Caco-2 (cell line): ENCODE data around the gene HOXB3. TPM values are rescaled to one million over a fixed set of nuclear protein-coding genes. Genes with fewer than 3 reads are reported as not detected.

Experiments used
- BruUV-seq: library from RNA; stranded (reverse); fragments of 400-500 nt; replicated peaks from 2 replicates; lab custom pipeline; 2021; lab: Mats Ljungman, UMichigan
- CTCF ChIA-PET: fragments of 300-600 bp; sonication (Branson Sonifier 250); formaldehyde crosslinking; loops from one replicate; lab custom pipeline; 2022; ENCODE audit warnings: antibody characterized with exemption; lab: Charles Lee
- POLR2A ChIA-PET: fragments of 300-600 bp; sonication (Branson Sonifier 250); formaldehyde crosslinking; loops from one replicate; lab custom pipeline; 2022; ENCODE audit warnings: antibody characterized with exemption; lab: Charles Lee
- DNase-seq, 2 experiments: peaks; one replicate each; pipeline versions ENCODE4 v3.0.0 to v3.0.0-alpha.2; 2020 to 2022
- H3K27me3 ChIP-seq: replicated peaks from 2 replicates; pipeline ENCODE4 v1.6.0; 2011; ENCODE audit warnings: low read length; ENCODE audit not compliant: control insufficient read depth, insufficient read depth
- H3K36me3 ChIP-seq: 2 replicates; pipeline ENCODE4 v1.5.1; 2011; ENCODE audit warnings: low read length; ENCODE audit not compliant: control insufficient read depth, insufficient read depth
- H3K4me1 ChIP-seq: fragments of 250-450 bp; sonication (Bioruptor Pico); 2 replicates; pipeline ENCODE4 v1.5.1; 2020; ENCODE audit warnings: mild to moderate bottlenecking
- H3K4me3 ChIP-seq: 2 replicates; pipeline ENCODE4 v1.5.1; 2011; ENCODE audit warnings: low read depth, mild to moderate bottlenecking, control low read depth, low read length
- H3K9me3 ChIP-seq: fragments of 250-450 bp; sonication (Bioruptor Pico); 2 replicates; pipeline ENCODE4 v1.5.1; 2020; ENCODE audit warnings: mild to moderate bottlenecking, moderate library complexity
- H3K27ac Mint-ChIP-seq: one replicate; pipeline ENCODE4 v1.8.0; 2022; ENCODE audit warnings: mixed read lengths; ENCODE audit not compliant: unreplicated experiment
- H3K27me3 Mint-ChIP-seq: one replicate; pipeline ENCODE4 v1.8.0; 2022; ENCODE audit warnings: mixed read lengths; ENCODE audit not compliant: insufficient read depth, unreplicated experiment
- H3K36me3 Mint-ChIP-seq: one replicate; pipeline ENCODE4 v1.8.0; 2022; ENCODE audit warnings: mild to moderate bottlenecking, mixed read lengths; ENCODE audit not compliant: insufficient read depth, unreplicated experiment
- H3K4me1 Mint-ChIP-seq: one replicate; pipeline ENCODE4 v1.8.0; 2022; ENCODE audit warnings: low read depth, mixed read lengths; ENCODE audit not compliant: unreplicated experiment
- H3K4me3 Mint-ChIP-seq: one replicate; pipeline ENCODE4 v1.8.0; 2022; ENCODE audit warnings: mild to moderate bottlenecking, moderate library complexity, mixed read lengths; ENCODE audit not compliant: unreplicated experiment
- H3K9me3 Mint-ChIP-seq: one replicate; pipeline ENCODE4 v1.8.0; 2022; ENCODE audit warnings: mixed read lengths; ENCODE audit not compliant: unreplicated experiment
- CTCF ChIP-seq, 2 experiments: fragments of 200-600 bp in 1 of 2; IDR thresholded peaks; 1 replicate in 1 of 2; 2 replicates in 1 of 2; pipeline versions ENCODE4 v1.5.1 to v1.8.0; 2011 to 2022; ENCODE audit warnings: antibody characterized with exemption in 1 of 2, control low read depth in 1 of 2, inconsistent platforms in 1 of 2, low read depth in 1 of 2, low read length in 1 of 2, mild to moderate bottlenecking in 1 of 2, moderate library complexity in 1 of 2; ENCODE audit not compliant: insufficient read depth in 1 of 2, severe bottlenecking in 1 of 2, unreplicated experiment in 1 of 2
- intact Hi-C: fragments of 100-400 bp; cut with micrococcal nuclease; formaldehyde crosslinking; loops from one replicate; pipeline ENCODE4 v1.10.0; 2022; ENCODE audit not compliant: unreplicated experiment
- total RNA-seq: library from RNA; stranded (reverse); gene quantifications from 2 replicates; pipeline ENCODE4 v1.2.3, GENCODE V29; 2022

The HOXB3 gene
- total RNA-seq, 1 experiment from 2014 or later: 7.2 TPM

- H3K36me3 Mint-ChIP-seq: no peaks in the 10 kb centered on the region
- H3K4me1 Mint-ChIP-seq: peaks cover 42% of the 10 kb centered on the region
- H3K4me3 Mint-ChIP-seq: no peak overlapping the region
- peaks cover 11% of the 10 kb centered on the region for H3K27me3 Mint-ChIP-seq
- H3K9me3 ChIP-seq: no peaks in the 10 kb centered on the region
- intact Hi-C loops: no loop called here
- H3K4me3 ChIP-seq: no peak overlapping the region
- no peaks in the 10 kb centered on the region for H3K27me3 ChIP-seq
- ChIA-PET CTCF (no interaction called here), POLR2A (no interaction called here)
- H3K4me1 ChIP-seq: peaks cover 57% of the 10 kb centered on the region
- H3K27ac Mint-ChIP-seq: no peak overlapping the region
- no peak for DNase-seq
- no TSS peak for BruUV-seq
- no peaks in the 10 kb centered on the region for H3K9me3 Mint-ChIP-seq
- H3K36me3 ChIP-seq: no peaks in the 10 kb centered on the region
- no peak for TF ChIP-seq CTCF (IDR thresholded peaks at IDR 0.05; ENCODE audit: insufficient read depth in 1 of 2, low read depth in 1 of 2, low read length in 1 of 2, severe bottlenecking in 1 of 2, unreplicated experiment in 1 of 2)
Observed at GRCh38 chr17:48519427-48519826, 70.6 kb downstream of the HOXB3 start.

- no peak for TF ChIP-seq CTCF (IDR thresholded peaks at IDR 0.05; ENCODE audit: insufficient read depth in 1 of 2, low read depth in 1 of 2, low read length in 1 of 2, severe bottlenecking in 1 of 2, unreplicated experiment in 1 of 2)
- CTCF ChIA-PET: interaction anchor here (0.7 to 1.6 kb wide), 4 partner anchors 11 to 154 kb away, joined by 3 to 5 read pairs (median 4); no protein-coding TSS in a partner anchor
Observed at GRCh38 chr17:48517478-48517877, 72.6 kb downstream of the HOXB3 start.

GRCh38 chr17:48515925-48516900 is 73.8 kb downstream of the HOXB3 start:
- no peaks in the 10 kb centered on the region for H3K36me3 ChIP-seq
- H3K4me3 ChIP-seq: no peak overlapping the region
- H3K4me1 ChIP-seq: peaks cover 58% of the 10 kb centered on the region
- H3K36me3 Mint-ChIP-seq: no peaks in the 10 kb centered on the region
- intact Hi-C loops: no loop called here
- peak in 1 of 2 experiments; percentile 51 for DNase-seq
- ChIA-PET CTCF (interaction anchor here (0.6 to 1.6 kb wide), 9 partner anchors 10 to 545 kb away, joined by 3 to 7 read pairs (median 3); partner anchors contain the start of gene CDK5RAP3), POLR2A (no interaction called here)
- no peaks in the 10 kb centered on the region for H3K9me3 Mint-ChIP-seq
- no peaks in the 10 kb centered on the region for H3K9me3 ChIP-seq
- no TSS peak for BruUV-seq
- H3K4me1 Mint-ChIP-seq: peaks cover 47% of the 10 kb centered on the region
- H3K27me3 Mint-ChIP-seq: peaks cover 21% of the 10 kb centered on the region
- peak overlapping the region; percentile 0 for H3K4me3 Mint-ChIP-seq
- no peaks in the 10 kb centered on the region for H3K27me3 ChIP-seq
- TF ChIP-seq CTCF (IDR thresholded peaks at IDR 0.05; ENCODE audit: insufficient read depth in 1 of 2, low read depth in 1 of 2, low read length in 1 of 2, severe bottlenecking in 1 of 2, unreplicated experiment in 1 of 2): no peak
- no peak overlapping the region for H3K27ac Mint-ChIP-seq

More at GRCh38 chr17:48517478-48517877, 72.6 kb downstream of the HOXB3 start:
- no peaks in the 10 kb centered on the region for H3K36me3 ChIP-seq
- peaks cover 18% of the 10 kb centered on the region for H3K27me3 Mint-ChIP-seq
- intact Hi-C loops: no loop called here
- no peak for DNase-seq
- H3K27me3 ChIP-seq: no peaks in the 10 kb centered on the region
- no peaks in the 10 kb centered on the region for H3K36me3 Mint-ChIP-seq
- POLR2A ChIA-PET: no interaction called here
- H3K9me3 ChIP-seq: no peaks in the 10 kb centered on the region
- peaks cover 57% of the 10 kb centered on the region for H3K4me1 Mint-ChIP-seq
- H3K4me3 Mint-ChIP-seq: no peak overlapping the region
- H3K9me3 Mint-ChIP-seq: no peaks in the 10 kb centered on the region
- no peak overlapping the region for H3K4me3 ChIP-seq
- H3K27ac Mint-ChIP-seq: peak overlapping the region; percentile 11
- no TSS peak for BruUV-seq
- peaks cover 66% of the 10 kb centered on the region for H3K4me1 ChIP-seq
